Esophagus squamous epithelium (tissue), 5 donors: ENCODE measurements around the gene HNRNPA3. TPM values are rescaled to one million over a fixed set of nuclear protein-coding genes. Genes with fewer than 3 reads are reported as not detected.
A peak's percentile ranks its signal among the peaks of the same experiment; 100 is the strongest.

Source experiments
- DNase-seq: peaks from one replicate; lab custom pipeline; 2025; lab: John Stamatoyannopoulos, UW
- H3K27ac ChIP-seq, 4 donors: fragments of 200-600 bp; sonication (generic); one replicate each; pipeline ENCODE4 v1.5.1; 2016 to 2019; ENCODE audit warnings: mild to moderate bottlenecking in 1 of 4
- H3K27me3 ChIP-seq, 4 donors: fragments of 200-600 bp; sonication (generic); 1 replicate in 3 of 4; 2 replicates in 1 of 4; pipeline versions ENCODE4 v1.5.1 to v1.6.0; 2017 to 2021; ENCODE audit warnings: antibody characterized with exemption in 1 of 4
- H3K36me3 ChIP-seq, 3 donors: fragments of 200-600 bp; sonication (generic); one replicate each; pipeline ENCODE4 v1.5.1; 2016 to 2019
- H3K4me1 ChIP-seq, 3 donors: fragments of 200-600 bp; sonication (generic); one replicate each; pipeline ENCODE4 v1.5.1; 2017 to 2019
- H3K4me3 ChIP-seq, 4 donors: fragments of 200-600 bp; sonication (generic); 1 replicate in 3 of 4; 2 replicates in 1 of 4; pipeline ENCODE4 v1.5.1; 2016 to 2019; ENCODE audit warnings: mild to moderate bottlenecking in 2 of 4, moderate library complexity in 1 of 4
- H3K9me3 ChIP-seq, 3 donors: fragments of 200-600 bp; sonication (generic); one replicate each; pipeline ENCODE4 v1.5.1; 2016 to 2019
- CTCF ChIP-seq, 6 experiments: fragments of 450-650 bp in 4 of 6; fragments of 200-600 bp in 2 of 6; sonication (generic) in 2 of 6; IDR thresholded peaks; one replicate each; pipeline ENCODE4 v1.5.1; 2016 to 2019; ENCODE audit warnings: antibody characterized with exemption in 6 of 6, mild to moderate bottlenecking in 4 of 6, moderate library complexity in 4 of 6
- POLR2A ChIP-seq, 4 donors: fragments of 450-650 bp; IDR thresholded peaks; one replicate each; pipeline ENCODE4 v1.6.1; 2017; ENCODE audit warnings: antibody characterized with exemption in 4 of 4, mild to moderate bottlenecking in 4 of 4, moderate library complexity in 3 of 4
- WGBS, 2 donors: methylation state at CpG; one replicate each; pipeline ENCODE4 v1.1.5; 2018; 5-methylcytosine and 5-hydroxymethylcytosine counted together
- intact Hi-C: fragments of 100-400 bp; cut with DNase I; formaldehyde crosslinking; loops from one replicate; pipeline ENCODE4 v1.15.0; 2022
- total RNA-seq, 4 donors: library from RNA; depleted of rRNA; stranded (reverse); fragments of >200 nt; gene quantifications; one replicate each; pipeline ENCODE4 v1.1.0, GENCODE V29; 2016
- donor health status: DM: yes; HTN: yes; CAD: no.

HNRNPA3 gene
- total RNA-seq, 4 donors from 2014 or later = 34.9 to 78.2 (median 61.6) TPM

GRCh38 chr2:177255227-177255601 is 42.6 kb downstream of the HNRNPA3 start:
- Histone ChIP-seq H3K36me3 (peaks cover 0 to 22% (median 0%) of the 10 kb centered on the region in 3 donors), H3K9me3 (no peaks in the 10 kb centered on the region), H3K4me3 (peak overlapping the region in 2 of 4 donors; percentile 23 to 33), H3K27me3 (no peaks in the 10 kb centered on the region), H3K27ac (peak overlapping the region; percentile 70 to 99 (median 84)), H3K4me1 (peaks cover 56 to 100% (median 85%) of the 10 kb centered on the region in 3 donors)
- intact Hi-C loops = loop anchor here (5.0 kb wide), 1 partner anchor 38 kb away; no protein-coding TSS in a partner anchor
- no peak for TF ChIP-seq POLR2A (IDR thresholded peaks at IDR 0.05)
- TF ChIP-seq CTCF (IDR thresholded peaks at IDR 0.05) = no peak
- 0 to 30% methylated on average over 1 to 2 of the region's 2 CpGs for WGBS, 2 donors
- no peak for DNase-seq

DNA sequence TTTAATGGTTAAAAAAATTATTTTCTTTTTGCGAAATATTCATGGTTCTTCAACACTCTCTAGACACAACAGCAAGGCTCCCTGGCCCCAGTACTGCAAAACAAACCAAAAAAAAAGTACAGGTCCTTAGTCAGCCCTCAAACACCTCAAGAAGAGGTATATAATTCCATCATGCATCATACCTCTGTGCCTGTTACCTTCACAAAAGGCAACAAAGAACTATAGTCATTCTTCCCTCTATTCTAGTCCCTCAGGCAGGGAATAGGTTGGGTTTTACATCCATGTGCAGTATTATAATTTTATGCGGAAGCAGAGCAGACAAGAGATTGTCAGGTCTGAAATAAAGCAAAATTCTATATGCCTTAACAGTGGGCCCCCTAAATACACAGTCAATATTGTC is 43.4 kb downstream of the HNRNPA3 start:
- Histone ChIP-seq H3K27ac (peak overlapping the region in 3 of 4 donors; percentile 79 to 99 (median 90)), H3K27me3 (no peaks in the 10 kb centered on the region), H3K4me3 (peak overlapping the region in 1 of 4 donors; percentile 23), H3K4me1 (peaks cover 56 to 100% (median 78%) of the 10 kb centered on the region in 3 donors), H3K9me3 (no peaks in the 10 kb centered on the region), H3K36me3 (peaks cover 0 to 15% (median 0%) of the 10 kb centered on the region in 3 donors)
- DNase-seq = no peak
- intact Hi-C loops = loop anchor here (5.0 kb wide), 1 partner anchor 39 kb away; no protein-coding TSS in a partner anchor
- WGBS, 2 donors = 56 to 72% methylated on average over 2 of the region's 2 CpGs
- TF ChIP-seq POLR2A (IDR thresholded peaks at IDR 0.05) (no peak), CTCF (IDR thresholded peaks at IDR 0.05) (no peak)

DNA sequence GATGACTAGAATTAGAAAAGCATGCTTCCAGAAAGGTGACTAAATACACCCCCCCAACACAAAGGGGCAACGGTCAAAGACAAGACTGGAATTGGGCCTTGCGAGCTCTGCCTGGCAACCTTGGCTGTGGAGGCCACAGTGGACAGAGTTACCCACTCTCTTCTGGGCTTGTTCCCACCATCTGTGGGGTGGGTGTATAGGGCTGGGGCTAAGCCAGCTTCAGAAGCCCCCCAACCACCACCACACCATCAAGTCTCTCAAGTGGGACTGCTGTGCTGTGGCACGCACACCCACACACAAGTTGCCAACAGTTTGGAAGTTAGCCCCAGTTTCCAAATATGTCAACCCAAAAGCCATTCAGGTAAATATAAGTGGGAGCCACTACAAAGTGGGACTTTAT is 44.1 kb downstream of the HNRNPA3 start:
- Histone ChIP-seq H3K36me3 (peaks cover 0 to 8% (median 0%) of the 10 kb centered on the region in 3 donors), H3K4me1 (peaks cover 57 to 100% (median 76%) of the 10 kb centered on the region in 3 donors), H3K27me3 (no peaks in the 10 kb centered on the region), H3K4me3 (peak overlapping the region in 3 of 4 donors; percentile 1 to 32 (median 23)), H3K27ac (peak overlapping the region in 3 of 4 donors; percentile 67 to 99 (median 90)), H3K9me3 (no peaks in the 10 kb centered on the region)
- no peak for TF ChIP-seq CTCF (IDR thresholded peaks at IDR 0.05)
- TF ChIP-seq POLR2A (IDR thresholded peaks at IDR 0.05) = no peak
- WGBS, 2 donors = 34 to 62% methylated on average over 3 of the region's 3 CpGs
- intact Hi-C loops = loop anchor here (5.0 kb wide), 1 partner anchor 39 kb away; no protein-coding TSS in a partner anchor
- no peak for DNase-seq

- 61 to 73% methylated on average over 5 of the region's 5 CpGs for WGBS, 2 donors
- H3K36me3 ChIP-seq = peaks cover 0 to 8% (median 0%) of the 10 kb centered on the region in 3 donors
- H3K27me3 ChIP-seq = no peaks in the 10 kb centered on the region
- no peak for DNase-seq
- no peaks in the 10 kb centered on the region for H3K9me3 ChIP-seq
- peak overlapping the region; percentile 18 to 99 (median 78) for H3K27ac ChIP-seq
- H3K4me3 ChIP-seq = peak overlapping the region in 3 of 4 donors; percentile 1 to 32 (median 23)
- intact Hi-C loops = loop anchor here (5.0 kb wide), 1 partner anchor 40 kb away; no protein-coding TSS in a partner anchor
- TF ChIP-seq POLR2A (IDR thresholded peaks at IDR 0.05) = no peak
- TF ChIP-seq CTCF (IDR thresholded peaks at IDR 0.05) = no peak
- H3K4me1 ChIP-seq = peaks cover 52 to 97% (median 69%) of the 10 kb centered on the region in 3 donors
Observed at GRCh38 chr2:177257471-177257870, 44.9 kb downstream of the HNRNPA3 start.

DNA sequence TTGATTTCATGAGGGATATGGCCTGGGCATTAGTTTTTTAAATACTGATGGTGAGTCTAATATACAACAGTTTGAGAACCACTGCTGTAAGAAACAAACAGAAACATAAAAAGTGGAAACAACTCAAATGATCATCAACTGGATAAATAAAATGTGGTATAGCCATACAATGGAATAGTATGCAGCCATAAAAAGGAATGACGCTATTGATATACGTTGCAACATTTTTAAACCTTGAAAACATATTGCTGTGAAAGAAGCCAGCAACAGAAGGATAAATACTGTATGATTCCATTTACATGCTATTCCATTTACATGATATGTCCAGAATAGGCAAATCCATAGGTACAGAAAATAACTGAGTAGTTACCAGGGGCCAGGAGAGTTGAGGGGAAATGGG is 45.5 kb downstream of the HNRNPA3 start:
- 90 to 100% methylated on average over 2 of the region's 2 CpGs for WGBS, 2 donors
- peak overlapping the region in 3 of 4 donors; percentile 90 to 100 (median 99) for H3K27ac ChIP-seq
- intact Hi-C loops = loop anchor here (5.0 kb wide), 1 partner anchor 41 kb away; no protein-coding TSS in a partner anchor

More for the DNA sequence above, 45.5 kb downstream of the HNRNPA3 start:
- TF ChIP-seq CTCF (IDR thresholded peaks at IDR 0.05) (no peak), POLR2A (IDR thresholded peaks at IDR 0.05) (no peak)
- H3K9me3 ChIP-seq = no peaks in the 10 kb centered on the region
- H3K4me3 ChIP-seq = peak overlapping the region in 2 of 4 donors; percentile 32 to 73
- H3K4me1 ChIP-seq = peaks cover 49 to 91% (median 64%) of the 10 kb centered on the region in 3 donors
- H3K27me3 ChIP-seq = no peaks in the 10 kb centered on the region
- peaks cover 0 to 8% (median 0%) of the 10 kb centered on the region in 3 donors for H3K36me3 ChIP-seq
- no peak for DNase-seq
